SK-N-SH treated with all-trans-retinoic acid at 6 μM for 48 hours (cell line): ENCODE data around the gene C1orf52.

Source experiments
- ATAC-seq: fragments of 200-7000 bp; cut with Tn5 transposase; 3 replicates; pipeline ENCODE4 v1.9.1; 2020; ENCODE audit warnings: mild to moderate bottlenecking, moderate library complexity
- ARNTL ChIP-seq: fragments of 450-650 bp; formaldehyde crosslinking; IDR thresholded peaks from 2 replicates; pipeline ENCODE4 v1.5.0; 2020; ENCODE audit warnings: low read depth, mild to moderate bottlenecking, moderate library complexity, borderline replicate concordance
- BACH2 ChIP-seq: fragments of 250-450 bp; sonication (Bioruptor Pico); IDR thresholded peaks from 2 replicates; pipeline ENCODE4 v1.9.0; 2021; ENCODE audit warnings: mild to moderate bottlenecking, borderline replicate concordance
- CREB5 ChIP-seq: fragments of 250-450 bp; sonication (Bioruptor Pico); IDR thresholded peaks from 2 replicates; pipeline ENCODE4 v1.5.1; 2020; ENCODE audit warnings: low read depth, mild to moderate bottlenecking, moderate library complexity
- CSRNP3 ChIP-seq: fragments of 250-450 bp; sonication (Bioruptor Pico); IDR thresholded peaks from 2 replicates; pipeline ENCODE4 v1.5.1; 2021; ENCODE audit warnings: mild to moderate bottlenecking, moderate library complexity
- GLIS3 ChIP-seq: fragments of 250-450 bp; sonication (Bioruptor Pico); IDR thresholded peaks from 2 replicates; pipeline ENCODE4 v1.5.0; 2020; ENCODE audit warnings: mild to moderate bottlenecking, moderate library complexity
- ISL1 ChIP-seq: fragments of 250-450 bp; sonication (Bioruptor Pico); IDR thresholded peaks from 2 replicates; pipeline ENCODE4 v2.1.2; 2022; ENCODE audit warnings: mild to moderate bottlenecking, moderate library complexity
- OSR1 ChIP-seq: fragments of 250-450 bp; sonication (Bioruptor Pico); IDR thresholded peaks from 2 replicates; pipeline ENCODE4 v1.8.0; 2022; ENCODE audit warnings: moderate library complexity, mild to moderate bottlenecking, inconsistent platforms
- PPARA ChIP-seq: fragments of 250-450 bp; sonication (Bioruptor Pico); IDR thresholded peaks from 2 replicates; pipeline ENCODE4 v1.5.0; 2020; ENCODE audit warnings: mild to moderate bottlenecking, borderline replicate concordance
- RARB ChIP-seq: fragments of 250-450 bp; sonication (Bioruptor Pico); IDR thresholded peaks from 2 replicates; pipeline ENCODE4 v1.8.0; 2021; ENCODE audit warnings: mild to moderate bottlenecking, moderate library complexity
- SNAI2 ChIP-seq: fragments of 250-450 bp; sonication (Bioruptor Pico); IDR thresholded peaks from 2 replicates; pipeline ENCODE4 v1.5.0; 2020; ENCODE audit warnings: mild to moderate bottlenecking, moderate library complexity
- TCF4 ChIP-seq: fragments of 250-450 bp; sonication (Bioruptor Pico); IDR thresholded peaks from 2 replicates; pipeline ENCODE4 v1.8.0; 2021; ENCODE audit warnings: mild to moderate bottlenecking, moderate library complexity, borderline replicate concordance
- TOX ChIP-seq: fragments of 250-450 bp; sonication (Bioruptor Pico); IDR thresholded peaks from 2 replicates; pipeline ENCODE4 v1.8.0; 2021; ENCODE audit warnings: mild to moderate bottlenecking, moderate library complexity, borderline replicate concordance
- TSHZ2 ChIP-seq: fragments of 250-450 bp; sonication (Bioruptor Pico); IDR thresholded peaks from 2 replicates; pipeline ENCODE4 v1.5.0; 2020; ENCODE audit warnings: mild to moderate bottlenecking, moderate library complexity
- ZC3H10 ChIP-seq: fragments of 250-450 bp; sonication (Bioruptor Pico); IDR thresholded peaks from 2 replicates; pipeline ENCODE4 v1.5.1; 2021; ENCODE audit warnings: mild to moderate bottlenecking, moderate library complexity
- ZFP3 ChIP-seq: fragments of 250-450 bp; sonication (Bioruptor Pico); IDR thresholded peaks from 2 replicates; pipeline ENCODE4 v1.5.0; 2020; ENCODE audit warnings: mild to moderate bottlenecking, moderate library complexity
- ZFP30 ChIP-seq: fragments of 450-650 bp; formaldehyde crosslinking; IDR thresholded peaks from 2 replicates; pipeline ENCODE4 v1.5.0; 2022; ENCODE audit warnings: mild to moderate bottlenecking, moderate library complexity
- ZNF565 ChIP-seq: fragments of 450-650 bp; formaldehyde crosslinking; conservative IDR thresholded peaks from 2 replicates; pipeline ENCODE4 v1.5.0; 2020; ENCODE audit warnings: low read depth, mild to moderate bottlenecking, moderate library complexity
- ZNF70 ChIP-seq: fragments of 450-650 bp; formaldehyde crosslinking; IDR thresholded peaks from 2 replicates; pipeline ENCODE4 v1.5.0; 2020; ENCODE audit warnings: mild to moderate bottlenecking, moderate library complexity
- ZNF8 ChIP-seq: fragments of 450-650 bp; formaldehyde crosslinking; IDR thresholded peaks from 2 replicates; pipeline ENCODE4 v1.5.0; 2020; ENCODE audit warnings: mild to moderate bottlenecking, moderate library complexity
- TF ChIP-seq, protein P1 (sequence below): fragments of 250-450 bp; sonication (Bioruptor Pico); IDR thresholded peaks from 2 replicates; pipeline ENCODE4 v1.8.0; 2020; ENCODE audit warnings: mild to moderate bottlenecking, moderate library complexity, borderline replicate concordance
- TF ChIP-seq, protein P2 (sequence below): fragments of 250-450 bp; sonication (Bioruptor Pico); IDR thresholded peaks from 2 replicates; pipeline ENCODE4 v1.8.0; 2021; ENCODE audit warnings: low read depth, mild to moderate bottlenecking, moderate library complexity, borderline replicate concordance

The C1orf52 gene

GRCh38 chr1:85243372-85243771, 16.1 kb downstream of the C1orf52 start:
- no peak for TF ChIP-seq ZFP3 (CRISPR knock-in tag)
- no peak for TF ChIP-seq PPARA (CRISPR knock-in tag)
- TF ChIP-seq RARB (CRISPR knock-in tag) = no peak
- no peak for TF ChIP-seq SNAI2 (CRISPR knock-in tag)
- no peak for TF ChIP-seq ZNF565 (CRISPR knock-in tag)
- no peak for TF ChIP-seq ZC3H10 (CRISPR knock-in tag)
- TF ChIP-seq ISL1 (CRISPR knock-in tag) = no peak
- no peak for TF ChIP-seq OSR1 (CRISPR knock-in tag)
- no peak for TF ChIP-seq TSHZ2 (CRISPR knock-in tag)
- no peak for TF ChIP-seq ZNF70 (CRISPR knock-in tag)
- TF ChIP-seq ZFP30 (CRISPR knock-in tag) = no peak
- no peak for TF ChIP-seq CSRNP3 (CRISPR knock-in tag)
- no peak for TF ChIP-seq ZNF8 (CRISPR knock-in tag)
- TF ChIP-seq, protein P1, sequence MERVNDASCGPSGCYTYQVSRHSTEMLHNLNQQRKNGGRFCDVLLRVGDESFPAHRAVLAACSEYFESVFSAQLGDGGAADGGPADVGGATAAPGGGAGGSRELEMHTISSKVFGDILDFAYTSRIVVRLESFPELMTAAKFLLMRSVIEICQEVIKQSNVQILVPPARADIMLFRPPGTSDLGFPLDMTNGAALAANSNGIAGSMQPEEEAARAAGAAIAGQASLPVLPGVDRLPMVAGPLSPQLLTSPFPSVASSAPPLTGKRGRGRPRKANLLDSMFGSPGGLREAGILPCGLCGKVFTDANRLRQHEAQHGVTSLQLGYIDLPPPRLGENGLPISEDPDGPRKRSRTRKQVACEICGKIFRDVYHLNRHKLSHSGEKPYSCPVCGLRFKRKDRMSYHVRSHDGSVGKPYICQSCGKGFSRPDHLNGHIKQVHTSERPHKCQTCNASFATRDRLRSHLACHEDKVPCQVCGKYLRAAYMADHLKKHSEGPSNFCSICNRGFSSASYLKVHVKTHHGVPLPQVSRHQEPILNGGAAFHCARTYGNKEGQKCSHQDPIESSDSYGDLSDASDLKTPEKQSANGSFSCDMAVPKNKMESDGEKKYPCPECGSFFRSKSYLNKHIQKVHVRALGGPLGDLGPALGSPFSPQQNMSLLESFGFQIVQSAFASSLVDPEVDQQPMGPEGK = no peak
- no peak for TF ChIP-seq CREB5 (CRISPR knock-in tag)
- TF ChIP-seq, protein P2, sequence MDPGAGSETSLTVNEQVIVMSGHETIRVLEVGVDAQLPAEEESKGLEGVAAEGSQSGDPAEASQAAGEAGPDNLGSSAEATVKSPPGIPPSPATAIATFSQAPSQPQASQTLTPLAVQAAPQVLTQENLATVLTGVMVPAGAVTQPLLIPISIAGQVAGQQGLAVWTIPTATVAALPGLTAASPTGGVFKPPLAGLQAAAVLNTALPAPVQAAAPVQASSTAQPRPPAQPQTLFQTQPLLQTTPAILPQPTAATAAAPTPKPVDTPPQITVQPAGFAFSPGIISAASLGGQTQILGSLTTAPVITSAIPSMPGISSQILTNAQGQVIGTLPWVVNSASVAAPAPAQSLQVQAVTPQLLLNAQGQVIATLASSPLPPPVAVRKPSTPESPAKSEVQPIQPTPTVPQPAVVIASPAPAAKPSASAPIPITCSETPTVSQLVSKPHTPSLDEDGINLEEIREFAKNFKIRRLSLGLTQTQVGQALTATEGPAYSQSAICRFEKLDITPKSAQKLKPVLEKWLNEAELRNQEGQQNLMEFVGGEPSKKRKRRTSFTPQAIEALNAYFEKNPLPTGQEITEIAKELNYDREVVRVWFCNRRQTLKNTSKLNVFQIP (CRISPR knock-in tag) = no peak
- TF ChIP-seq ARNTL = no peak
- no peak for TF ChIP-seq TOX (CRISPR knock-in tag)
- no peak for TF ChIP-seq GLIS3
- TF ChIP-seq BACH2 = no peak
- ATAC-seq = no peak

DNA sequence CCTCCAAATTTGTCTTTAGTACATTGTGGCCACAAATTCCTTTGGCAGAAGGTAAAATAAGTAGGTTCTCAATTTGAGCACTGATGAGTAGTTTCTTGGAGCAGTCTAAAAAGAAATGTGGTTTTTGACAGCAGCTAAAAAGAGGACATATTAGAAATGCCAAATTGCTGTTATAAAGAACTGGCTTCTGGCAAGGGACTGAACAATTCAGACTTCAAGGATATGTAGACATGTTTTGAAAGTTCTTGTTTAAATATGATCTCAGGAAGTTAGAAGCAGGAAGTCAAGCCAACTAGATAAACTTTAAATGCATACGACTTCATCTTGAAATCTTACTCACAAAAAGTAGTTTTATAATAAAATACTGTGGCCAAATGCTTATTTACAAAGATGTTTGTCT, 18.8 kb downstream of the C1orf52 start:
- no peak for ATAC-seq
- TF ChIP-seq RARB (CRISPR knock-in tag) (no peak), GLIS3 (no peak), SNAI2 (CRISPR knock-in tag) (no peak), BACH2 (no peak), TCF4 (CRISPR knock-in tag) (no peak), OSR1 (CRISPR knock-in tag) (no peak), ZFP30 (CRISPR knock-in tag) (no peak)
- TF ChIP-seq, protein P1 = no peak
